ENCODE data around the gene MANBA. TPM values are rescaled to one million over a fixed set of nuclear protein-coding genes. Genes with fewer than 3 reads are reported as not detected.

The MANBA gene
- total RNA-seq, 1 experiment from 2014 or later, result 4.0 TPM

DNA sequence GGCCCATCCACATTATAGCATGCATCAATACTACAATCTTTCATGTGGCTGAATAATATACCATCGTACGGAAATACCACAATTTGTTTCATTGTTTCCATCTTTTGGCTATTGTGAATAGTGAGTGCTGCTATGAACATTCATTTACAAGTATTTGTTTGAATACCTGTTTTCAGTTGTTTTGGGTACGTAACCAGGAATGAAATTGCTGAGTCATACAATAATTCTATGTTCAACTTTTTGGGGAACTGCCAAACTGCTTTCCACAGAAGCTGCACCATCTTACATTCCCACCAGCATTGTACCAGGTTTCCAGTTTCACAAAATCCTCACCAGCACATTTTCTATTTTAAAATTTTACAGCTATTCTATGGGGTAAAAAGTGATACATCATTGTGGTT is 28.5 kb upstream of the MANBA start:
- no peak for DNase-seq (ENCODE audit: low spot score)
- Histone ChIP-seq H3K36me3 (ENCODE audit: insufficient read depth, low read length, poor library complexity, severe bottlenecking) (peaks cover 7% of the 10 kb centered on the region), H3K27me3 (replicated peaks; ENCODE audit: insufficient read depth, low read depth, low read length, poor library complexity) (no peaks in the 10 kb centered on the region), H3K9me3 (ENCODE audit: low read depth, low read length, poor library complexity, severe bottlenecking) (peaks cover 5% of the 10 kb centered on the region), H3K27ac (ENCODE audit: low read depth, low read length, poor library complexity, severe bottlenecking) (no peak overlapping the region), H3K4me1 (ENCODE audit: insufficient read depth, low read length, poor library complexity, severe bottlenecking) (no peaks in the 10 kb centered on the region), H3K4me3 (ENCODE audit: low read depth, low read length, poor library complexity, severe bottlenecking) (no peak overlapping the region)
- intact Hi-C loops (cut with micrococcal nuclease; ENCODE audit: unreplicated experiment), result no loop called here
- TF ChIP-seq, protein P1, sequence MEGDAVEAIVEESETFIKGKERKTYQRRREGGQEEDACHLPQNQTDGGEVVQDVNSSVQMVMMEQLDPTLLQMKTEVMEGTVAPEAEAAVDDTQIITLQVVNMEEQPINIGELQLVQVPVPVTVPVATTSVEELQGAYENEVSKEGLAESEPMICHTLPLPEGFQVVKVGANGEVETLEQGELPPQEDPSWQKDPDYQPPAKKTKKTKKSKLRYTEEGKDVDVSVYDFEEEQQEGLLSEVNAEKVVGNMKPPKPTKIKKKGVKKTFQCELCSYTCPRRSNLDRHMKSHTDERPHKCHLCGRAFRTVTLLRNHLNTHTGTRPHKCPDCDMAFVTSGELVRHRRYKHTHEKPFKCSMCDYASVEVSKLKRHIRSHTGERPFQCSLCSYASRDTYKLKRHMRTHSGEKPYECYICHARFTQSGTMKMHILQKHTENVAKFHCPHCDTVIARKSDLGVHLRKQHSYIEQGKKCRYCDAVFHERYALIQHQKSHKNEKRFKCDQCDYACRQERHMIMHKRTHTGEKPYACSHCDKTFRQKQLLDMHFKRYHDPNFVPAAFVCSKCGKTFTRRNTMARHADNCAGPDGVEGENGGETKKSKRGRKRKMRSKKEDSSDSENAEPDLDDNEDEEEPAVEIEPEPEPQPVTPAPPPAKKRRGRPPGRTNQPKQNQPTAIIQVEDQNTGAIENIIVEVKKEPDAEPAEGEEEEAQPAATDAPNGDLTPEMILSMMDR (conservative IDR thresholded peaks at IDR 0.05; ENCODE audit: low read depth, low read length), result no peak
- TF ChIP-seq EZH2 (IDR thresholded peaks at IDR 0.05; ENCODE audit: borderline replicate concordance, low read depth, low read length, poor library complexity, severe bottlenecking), result no peak
- ChIA-PET CTCF (interaction anchor here (0.5 kb wide), 1 partner anchor 310 kb away, joined by 3 read pairs; the partner anchor contains the start of gene BDH2), POLR2A (ENCODE audit: low non-redundant PET) (no interaction called here)
- no TSS peak for BruUV-seq (replicated peaks)

DNA sequence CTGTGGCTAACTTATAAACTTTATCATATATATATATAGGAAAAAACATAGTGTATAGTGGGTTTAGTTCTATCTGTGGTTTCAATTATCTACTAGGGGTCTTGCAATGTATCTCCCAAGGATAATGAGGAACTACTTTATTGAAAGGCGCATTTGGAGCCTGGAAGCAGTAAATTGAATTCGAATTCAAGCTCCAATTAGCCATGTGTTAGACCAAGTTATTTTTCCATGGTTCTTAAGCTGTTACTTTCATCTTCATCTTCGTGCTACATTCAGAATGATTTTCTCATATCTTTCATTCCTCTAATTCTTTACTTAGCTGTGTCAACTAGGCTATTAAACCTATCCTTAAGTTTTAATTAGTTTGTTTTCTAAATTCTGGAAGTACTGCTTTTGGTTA is 27.2 kb upstream of the MANBA start:
- H3K27me3 ChIP-seq (replicated peaks; ENCODE audit: insufficient read depth, low read depth, low read length, poor library complexity), result no peaks in the 10 kb centered on the region
- H3K4me1 ChIP-seq (ENCODE audit: insufficient read depth, low read length, poor library complexity, severe bottlenecking), result no peaks in the 10 kb centered on the region
- intact Hi-C loops (cut with micrococcal nuclease; ENCODE audit: unreplicated experiment), result no loop called here
- POLR2A ChIA-PET (ENCODE audit: low non-redundant PET), result no interaction called here
- no peak for DNase-seq (ENCODE audit: low spot score)
- no peak overlapping the region for H3K27ac ChIP-seq (ENCODE audit: low read depth, low read length, poor library complexity, severe bottlenecking)
- no peak overlapping the region for H3K4me3 ChIP-seq (ENCODE audit: low read depth, low read length, poor library complexity, severe bottlenecking)
- CTCF ChIA-PET, result no interaction called here
- H3K36me3 ChIP-seq (ENCODE audit: insufficient read depth, low read length, poor library complexity, severe bottlenecking), result peaks cover 3% of the 10 kb centered on the region
- no peak for TF ChIP-seq EZH2 (IDR thresholded peaks at IDR 0.05; ENCODE audit: borderline replicate concordance, low read depth, low read length, poor library complexity, severe bottlenecking)
- TF ChIP-seq, protein P1 (conservative IDR thresholded peaks at IDR 0.05; ENCODE audit: low read depth, low read length), result no peak
- BruUV-seq (replicated peaks), result no TSS peak
- peaks cover 5% of the 10 kb centered on the region for H3K9me3 ChIP-seq (ENCODE audit: low read depth, low read length, poor library complexity, severe bottlenecking)

DNA sequence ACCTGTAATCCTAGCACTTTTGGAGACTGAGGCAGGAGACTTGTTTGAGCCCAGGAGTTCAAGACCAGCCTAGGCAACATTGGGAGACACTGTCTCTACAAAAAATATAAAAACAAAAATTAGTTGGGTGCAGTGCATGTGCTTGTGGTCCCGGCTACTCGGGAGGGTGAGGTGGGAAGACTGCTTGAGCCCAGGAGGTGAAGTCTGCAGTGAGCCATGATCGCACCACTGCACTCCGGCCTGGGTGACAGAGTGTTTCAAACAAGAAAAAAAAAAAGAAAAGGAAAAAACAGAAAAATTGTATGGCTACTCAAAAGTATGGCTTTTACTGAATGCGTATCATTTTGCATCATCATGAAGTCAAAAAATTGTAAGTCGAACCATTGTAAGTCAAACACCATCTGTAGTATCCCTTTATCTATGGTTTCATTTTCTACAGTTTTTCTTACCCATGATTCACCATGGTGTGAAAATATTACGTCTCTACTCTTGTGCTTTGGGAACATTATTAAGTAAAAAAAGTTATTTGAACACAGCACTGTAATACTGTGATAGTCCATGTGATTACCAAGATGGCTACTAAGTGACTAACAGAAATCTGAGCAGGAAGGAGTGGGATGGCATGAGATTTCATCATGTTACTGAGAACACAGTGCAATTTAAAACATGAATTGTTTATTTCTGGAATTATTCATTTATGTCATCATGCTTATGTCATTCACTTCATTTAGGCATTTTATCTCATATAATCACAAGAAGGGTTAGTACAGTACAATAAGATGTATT is 26.5 kb upstream of the MANBA start:
- TF ChIP-seq, protein P1 (conservative IDR thresholded peaks at IDR 0.05; ENCODE audit: low read depth, low read length), result no peak
- ChIA-PET CTCF (no interaction called here), POLR2A (ENCODE audit: low non-redundant PET) (no interaction called here)
- Histone ChIP-seq H3K27me3 (replicated peaks; ENCODE audit: insufficient read depth, low read depth, low read length, poor library complexity) (no peaks in the 10 kb centered on the region), H3K27ac (ENCODE audit: low read depth, low read length, poor library complexity, severe bottlenecking) (no peak overlapping the region), H3K4me1 (ENCODE audit: insufficient read depth, low read length, poor library complexity, severe bottlenecking) (no peaks in the 10 kb centered on the region), H3K36me3 (ENCODE audit: insufficient read depth, low read length, poor library complexity, severe bottlenecking) (peaks cover 3% of the 10 kb centered on the region), H3K9me3 (ENCODE audit: low read depth, low read length, poor library complexity, severe bottlenecking) (peaks cover 5% of the 10 kb centered on the region), H3K4me3 (ENCODE audit: low read depth, low read length, poor library complexity, severe bottlenecking) (no peak overlapping the region)
- intact Hi-C loops (cut with micrococcal nuclease; ENCODE audit: unreplicated experiment), result no loop called here
- peak; percentile 53 for DNase-seq (ENCODE audit: low spot score)
- no TSS peak for BruUV-seq (replicated peaks)
